GDM1 (cell line): ENCODE data around the gene MICAL1.

Experiments used
- DNase-seq: peaks from one replicate; lab custom pipeline; 2025; lab: John Stamatoyannopoulos, UW

MICAL1 gene

DNA sequence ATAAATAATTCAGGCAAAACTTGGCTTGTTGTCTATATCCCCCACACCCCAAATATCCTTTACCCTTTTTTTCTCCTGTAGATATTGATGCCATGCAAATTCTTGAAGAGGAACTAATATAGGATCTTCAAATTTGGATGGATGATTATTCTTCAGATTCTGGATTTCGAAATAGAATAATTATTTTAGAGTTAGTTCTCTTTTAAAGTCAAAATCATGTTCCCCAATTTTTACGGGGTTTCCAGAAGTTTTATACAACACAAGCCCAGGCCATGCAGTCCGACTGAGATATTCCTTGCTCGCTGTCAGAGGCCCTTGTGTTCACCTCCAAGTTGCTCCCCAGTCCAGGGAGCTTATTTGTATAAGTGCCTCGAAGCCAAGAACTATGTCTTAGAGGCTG is 19.5 kb downstream of the MICAL1 start:
- DNase-seq = no peak

DNA sequence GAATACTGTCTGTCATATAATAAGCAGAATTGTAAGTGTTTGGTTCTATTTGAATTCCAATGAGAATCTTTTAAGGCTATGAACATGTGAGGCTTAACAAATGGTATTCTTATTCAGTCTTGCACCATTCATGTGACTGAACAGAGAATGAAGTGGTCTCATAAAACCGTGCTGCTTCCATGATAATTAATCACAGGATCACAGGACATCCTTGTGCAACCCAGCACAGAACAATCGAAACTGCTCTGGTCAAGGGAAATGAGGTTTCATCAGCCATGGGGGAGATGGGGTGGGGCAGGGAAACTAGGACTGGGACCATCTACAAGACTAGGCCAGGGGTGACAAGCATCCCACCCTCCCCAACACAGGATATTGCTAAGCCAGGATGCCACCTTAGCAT is 21.1 kb downstream of the MICAL1 start:
- DNase-seq = no peak

DNA sequence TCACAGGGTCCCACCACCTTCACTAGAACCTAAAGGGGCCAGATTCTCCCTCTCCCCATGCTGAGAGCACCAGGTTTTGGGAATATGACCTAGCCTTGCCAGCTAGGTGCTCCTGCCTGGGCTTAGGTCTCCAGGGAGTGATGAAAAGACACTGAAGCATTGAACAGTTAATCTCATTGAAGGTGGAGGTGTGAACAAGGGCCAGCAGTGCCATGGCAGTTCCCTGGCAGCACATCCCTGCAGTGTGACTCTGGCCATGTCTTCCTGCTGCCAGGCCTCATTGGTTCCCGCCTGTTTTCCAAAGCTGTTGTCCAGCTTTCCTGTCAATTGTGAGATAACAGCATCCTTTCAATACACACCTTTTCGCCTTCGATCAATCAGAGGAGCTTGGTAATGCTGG is 26.1 kb downstream of the MICAL1 start:
- no peak for DNase-seq

DNA sequence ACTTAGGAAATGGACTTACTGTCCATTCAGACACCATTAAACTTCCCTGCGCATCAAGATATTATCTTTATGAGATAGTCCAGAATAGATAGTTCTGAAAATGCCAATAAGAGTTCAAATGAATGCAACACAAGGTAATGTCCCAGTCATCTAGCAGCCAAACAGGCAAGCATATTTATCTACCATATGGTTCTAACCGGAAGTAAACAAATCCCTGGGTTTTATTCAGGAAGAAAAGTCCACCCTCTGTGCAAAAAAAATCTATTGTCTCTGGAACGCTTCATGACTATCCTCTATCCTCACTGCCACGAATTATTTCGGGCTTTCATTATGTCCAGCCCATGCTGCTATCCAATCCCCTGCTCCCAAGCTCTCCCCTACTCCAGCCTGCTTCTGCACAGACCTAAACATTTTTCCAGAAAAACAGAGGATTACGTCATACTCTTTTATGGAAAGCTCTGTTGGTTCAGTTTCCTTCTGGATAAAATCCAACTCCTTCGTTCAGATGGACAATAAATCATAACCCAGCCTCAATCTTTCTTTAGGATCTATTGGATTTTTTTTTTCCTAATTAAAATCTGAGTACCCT is 26.6 kb downstream of the MICAL1 start:
- no peak for DNase-seq

DNA sequence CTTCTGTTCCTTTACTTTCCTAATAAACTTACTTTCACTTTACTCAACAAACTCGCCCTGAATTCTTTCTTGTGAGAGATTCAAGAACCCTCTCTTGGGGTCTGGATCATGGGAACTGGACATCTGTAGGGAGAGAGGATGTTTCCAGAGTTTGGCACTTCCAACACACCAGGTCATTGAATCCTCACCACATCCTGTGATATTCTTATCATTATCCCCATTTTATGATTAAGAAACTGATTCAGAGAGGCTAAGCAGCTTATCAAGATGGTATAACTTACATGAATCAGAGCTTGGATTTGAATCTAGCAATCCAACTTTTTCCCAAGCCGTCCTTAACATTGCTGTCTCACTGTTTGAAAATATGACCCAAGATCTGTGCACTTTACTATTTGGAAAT is 30.6 kb downstream of the MICAL1 start:
- no peak for DNase-seq

DNA sequence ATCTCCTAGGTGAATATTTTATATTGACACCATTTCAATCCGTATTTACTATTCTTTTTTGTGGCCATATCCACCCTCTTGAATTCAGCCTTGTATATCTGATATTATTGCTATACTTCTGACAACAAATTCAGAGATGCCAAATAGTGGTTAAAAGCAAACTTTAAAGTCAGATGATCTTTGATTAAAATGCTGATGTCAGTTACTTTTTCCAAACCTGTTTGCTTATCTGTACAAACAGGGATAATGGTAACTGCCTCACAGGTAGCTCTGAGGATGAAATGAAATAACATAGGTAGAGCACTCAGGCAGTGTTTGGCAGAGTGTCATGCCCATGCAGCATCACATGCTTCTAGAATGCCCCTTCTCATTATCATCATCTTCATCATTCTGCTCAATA is 34.4 kb downstream of the MICAL1 start:
- no peak for DNase-seq

DNA sequence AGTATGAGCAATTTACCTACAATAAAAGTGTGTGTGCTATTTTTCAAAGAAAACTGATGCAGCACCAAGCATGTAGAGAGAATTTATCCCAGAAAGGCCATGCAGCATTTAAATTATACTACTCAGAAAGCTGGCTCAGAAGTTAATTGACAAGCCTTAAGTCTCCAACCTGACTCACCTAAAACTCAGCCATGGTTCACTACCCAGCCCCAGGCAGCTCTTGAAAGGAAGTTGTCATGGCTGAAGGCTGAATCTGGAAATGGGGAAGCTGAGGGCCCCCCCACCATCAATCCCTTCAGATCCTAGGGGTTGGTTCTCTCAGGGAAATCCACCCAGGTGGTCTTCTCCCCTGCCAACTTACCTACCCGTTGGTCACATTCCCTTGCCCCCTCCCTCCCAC is 34.8 kb downstream of the MICAL1 start:
- peak; percentile 69 for DNase-seq

DNA sequence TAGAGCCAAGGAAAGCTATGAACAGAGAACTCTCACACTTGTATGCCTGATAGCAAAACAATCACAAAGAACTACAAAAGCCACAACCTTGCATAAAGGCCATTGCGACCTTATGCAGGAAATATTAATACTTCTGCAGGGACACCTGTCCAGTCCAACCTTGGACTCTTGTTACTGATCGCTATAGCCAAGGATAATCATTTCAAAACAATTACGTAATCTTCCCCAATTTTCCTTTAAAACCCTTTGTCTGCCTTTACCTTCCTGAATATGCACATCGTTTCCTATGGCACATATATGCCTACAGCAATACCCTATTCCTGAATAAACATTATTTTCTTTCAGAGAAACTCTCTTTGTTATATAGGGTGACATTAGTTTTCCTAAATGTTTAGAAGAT is 37.9 kb downstream of the MICAL1 start:
- no peak for DNase-seq

DNA sequence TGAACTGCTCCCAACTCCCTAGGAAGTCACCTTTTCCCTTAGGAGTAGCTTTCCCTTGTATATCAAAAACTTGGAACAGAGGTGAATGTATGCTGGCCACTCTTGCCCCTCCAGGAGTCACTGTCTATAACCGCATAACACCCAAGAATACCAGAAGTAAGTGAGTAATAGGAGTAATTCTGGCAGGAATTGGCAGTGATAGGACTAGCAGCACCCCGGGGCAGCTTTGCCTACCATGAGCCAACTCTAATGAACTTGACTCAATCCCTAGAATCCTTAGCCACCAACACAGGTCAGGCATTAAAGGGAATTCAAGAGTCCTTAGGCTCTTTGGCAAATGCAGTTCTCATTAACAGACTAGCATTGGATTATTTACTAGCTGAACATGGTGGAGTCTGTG is 44.5 kb downstream of the MICAL1 start:
- DNase-seq = no peak

DNA sequence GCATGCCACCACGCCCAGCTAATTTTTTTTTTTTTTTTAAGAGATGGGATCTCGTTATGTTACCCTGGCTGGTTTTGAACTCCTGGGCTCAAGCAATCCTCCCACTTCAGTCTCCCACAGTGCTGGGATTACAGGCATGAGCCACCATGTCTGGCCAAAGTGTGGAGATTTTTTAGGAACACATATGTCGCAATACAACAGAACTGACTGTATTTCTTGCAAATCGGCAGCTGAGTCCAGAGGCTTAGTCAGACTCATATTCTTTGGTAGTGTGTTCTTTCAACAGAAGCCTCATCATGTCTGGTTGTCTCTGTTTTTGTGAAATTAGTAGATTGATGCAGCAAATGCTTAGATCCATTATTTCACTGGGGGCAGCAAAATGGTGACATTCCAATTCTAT is 49.4 kb downstream of the MICAL1 start:
- DNase-seq = no peak

DNA sequence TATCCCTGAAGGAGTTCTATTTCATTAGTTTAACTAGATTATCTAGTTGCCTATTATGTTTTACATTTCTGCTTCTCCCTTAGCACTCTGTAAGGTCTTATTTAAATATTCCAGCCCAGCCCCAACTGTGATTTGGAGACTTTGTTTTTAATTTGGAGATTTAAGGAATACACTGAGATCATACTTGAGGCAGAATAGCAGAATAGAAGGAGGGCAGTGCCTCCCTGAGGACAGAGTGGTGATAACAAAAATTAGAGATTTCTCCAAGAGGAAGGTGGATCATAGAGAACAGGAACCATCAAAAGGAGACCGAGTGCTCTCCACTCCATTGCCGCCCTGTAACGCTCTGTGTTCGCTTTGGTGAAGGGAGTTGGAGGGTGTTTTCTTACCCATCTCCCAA is 58.6 kb downstream of the MICAL1 start:
- DNase-seq = no peak

DNA sequence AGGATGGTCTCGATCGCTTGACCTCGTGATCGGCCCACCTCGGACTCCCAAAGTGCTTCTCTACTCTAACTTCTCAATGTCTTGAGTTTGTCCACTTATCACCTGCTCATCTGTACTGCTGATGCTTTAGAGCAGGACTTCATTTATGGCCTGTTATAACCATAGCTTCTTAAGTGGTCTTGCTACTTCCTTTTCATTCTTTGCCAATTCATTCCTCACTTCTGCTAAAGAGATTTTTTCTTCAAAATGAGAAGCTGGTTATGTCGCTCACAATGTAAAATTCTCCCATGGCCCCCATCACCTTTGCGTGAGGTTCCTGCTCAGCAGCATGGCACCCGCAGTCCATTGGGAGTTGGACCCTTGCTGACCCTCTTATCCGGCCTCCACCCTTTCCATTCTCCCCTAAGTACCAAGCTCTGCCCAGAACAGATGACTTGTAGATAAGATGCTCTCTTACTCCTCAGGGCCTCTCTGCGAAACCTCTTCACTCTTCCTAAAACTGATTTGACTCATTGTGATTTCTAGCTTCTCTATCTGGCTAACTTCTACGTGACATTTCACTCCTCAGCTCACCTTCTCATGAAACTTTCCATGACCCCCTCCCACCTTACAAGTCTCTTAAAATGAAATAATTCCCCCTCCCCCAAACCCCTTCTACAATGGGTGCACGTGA is 59.4 kb downstream of the MICAL1 start:
- no peak for DNase-seq
